ENCODE results near the gene RASAL2. TPM values are rescaled to one million over a fixed set of nuclear protein-coding genes. Genes with fewer than 3 reads are reported as not detected.
A peak's percentile ranks its signal among the peaks of the same experiment; 100 is the strongest.

Gene RASAL2
- total and polyA plus RNA-seq, 2 of the 13 experiments (the other 11 are each of a cell fraction or from before 2014, with no cell fraction given), result 5.4 to 5.9 TPM

DNA sequence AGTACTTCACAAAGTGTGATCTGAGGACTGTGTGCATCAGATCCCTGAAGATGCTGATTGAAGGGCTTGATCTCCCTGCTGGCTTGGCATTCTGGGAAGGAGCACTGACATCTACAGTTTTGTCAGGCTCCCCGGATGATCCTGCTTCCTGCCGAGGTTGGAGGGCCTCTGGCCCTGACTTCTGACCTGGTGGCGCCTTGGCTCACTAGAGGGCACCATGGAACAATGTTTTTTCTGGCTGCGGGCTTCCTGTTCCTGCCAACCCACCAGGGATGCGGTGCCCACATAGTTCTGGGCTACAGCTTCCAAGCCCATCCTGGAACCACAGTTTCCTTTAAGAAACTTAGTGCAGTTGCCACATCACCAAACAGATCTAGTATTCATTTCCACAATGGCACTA is 38.8 kb upstream of the RASAL2 start:
- no peaks in the 10 kb centered on the region for H3K36me3 ChIP-seq (replicated peaks in 1 of 2; ENCODE audit: control insufficient read depth in 1 of 2, insufficient read depth in 2 of 2, low read length in 2 of 2)
- ChIA-PET POLR2A (interaction anchor here (0.6 to 2.0 kb wide), 3 partner anchors 17 to 757 kb away, joined by 3 to 10 read pairs (median 5); no protein-coding TSS in a partner anchor), CTCF (ENCODE audit: low intra/inter-chr PET ratio, low total read pairs) (interaction anchor here (1.0 to 1.7 kb wide), 6 partner anchors 18 to 245 kb away, joined by 3 to 7 read pairs (median 4); no protein-coding TSS in a partner anchor)
- peaks cover 80% of the 10 kb centered on the region for H3K4me1 ChIP-seq (ENCODE audit: insufficient read depth, low read length)
- no peaks in the 10 kb centered on the region for H3K27me3 ChIP-seq (ENCODE audit: control insufficient read depth in 1 of 2, insufficient read depth in 2 of 2, low read length in 2 of 2)
- intact Hi-C loops (cut with micrococcal nuclease; ENCODE audit: unreplicated experiment), result loop anchor here (2.0 kb wide), 1 partner anchor 228 kb away; no protein-coding TSS in a partner anchor
- ATAC-seq (peak; percentile 46), DNase-seq (ENCODE audit: low spot score) (peak; percentile 40), FAIRE-seq (peak; percentile 52)
- H2AFZ ChIP-seq (ENCODE audit: low read length), result no peak overlapping the region
- H3K9ac ChIP-seq (ENCODE audit: insufficient read depth, low read depth, low read length), result no peak overlapping the region
- 0% methylated on average over 3 of the region's 5 CpGs for WGBS (ENCODE audit: low lambda C conversion rate)
- H3K79me2 ChIP-seq (ENCODE audit: insufficient read depth, low read length), result no peaks in the 10 kb centered on the region
- H3K4me2 ChIP-seq (ENCODE audit: low read depth, low read length), result peak overlapping the region; percentile 79
- H3K9me3 ChIP-seq (ENCODE audit: low read length), result no peaks in the 10 kb centered on the region
- in situ Hi-C loops (cut with HindIII; ENCODE audit: extremely low pct_ligation_motif_present, low pct_unique_long_range_greater_than_20kb), result loop anchor here (10.0 kb wide), 1 partner anchor 130 kb away; no protein-coding TSS in a partner anchor
- peak overlapping the region in 1 of 3 experiments; percentile 43; a peak in 1 of 6 replicates for H3K4me3 ChIP-seq (replicated peaks in 1 of 3; ENCODE audit: insufficient read depth in 1 of 3, low read depth in 2 of 3, low read length in 3 of 3)
- BruUV-seq (replicated peaks), result no TSS peak
- H4K20me1 ChIP-seq (ENCODE audit: insufficient read depth, low read length), result no peaks in the 10 kb centered on the region
- no peak overlapping the region for H3K27ac ChIP-seq (ENCODE audit: extremely low read length, insufficient read depth, low read length)
- TF ChIP-seq, protein P1, sequence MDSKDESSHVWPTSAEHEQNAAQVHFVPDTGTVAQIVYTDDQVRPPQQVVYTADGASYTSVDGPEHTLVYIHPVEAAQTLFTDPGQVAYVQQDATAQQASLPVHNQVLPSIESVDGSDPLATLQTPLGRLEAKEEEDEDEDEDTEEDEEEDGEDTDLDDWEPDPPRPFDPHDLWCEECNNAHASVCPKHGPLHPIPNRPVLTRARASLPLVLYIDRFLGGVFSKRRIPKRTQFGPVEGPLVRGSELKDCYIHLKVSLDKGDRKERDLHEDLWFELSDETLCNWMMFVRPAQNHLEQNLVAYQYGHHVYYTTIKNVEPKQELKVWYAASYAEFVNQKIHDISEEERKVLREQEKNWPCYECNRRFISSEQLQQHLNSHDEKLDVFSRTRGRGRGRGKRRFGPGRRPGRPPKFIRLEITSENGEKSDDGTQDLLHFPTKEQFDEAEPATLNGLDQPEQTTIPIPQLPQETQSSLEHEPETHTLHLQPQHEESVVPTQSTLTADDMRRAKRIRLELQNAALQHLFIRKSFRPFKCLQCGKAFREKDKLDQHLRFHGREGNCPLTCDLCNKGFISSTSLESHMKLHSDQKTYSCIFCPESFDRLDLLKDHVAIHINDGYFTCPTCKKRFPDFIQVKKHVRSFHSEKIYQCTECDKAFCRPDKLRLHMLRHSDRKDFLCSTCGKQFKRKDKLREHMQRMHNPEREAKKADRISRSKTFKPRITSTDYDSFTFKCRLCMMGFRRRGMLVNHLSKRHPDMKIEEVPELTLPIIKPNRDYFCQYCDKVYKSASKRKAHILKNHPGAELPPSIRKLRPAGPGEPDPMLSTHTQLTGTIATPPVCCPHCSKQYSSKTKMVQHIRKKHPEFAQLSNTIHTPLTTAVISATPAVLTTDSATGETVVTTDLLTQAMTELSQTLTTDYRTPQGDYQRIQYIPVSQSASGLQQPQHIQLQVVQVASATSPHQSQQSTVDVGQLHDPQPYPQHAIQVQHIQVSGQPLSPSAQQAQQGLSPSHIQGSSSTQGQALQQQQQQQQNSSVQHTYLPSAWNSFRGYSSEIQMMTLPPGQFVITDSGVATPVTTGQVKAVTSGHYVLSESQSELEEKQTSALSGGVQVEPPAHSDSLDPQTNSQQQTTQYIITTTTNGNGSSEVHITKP (CRISPR knock-in tag; IDR thresholded peaks at IDR 0.05; ENCODE audit: low read depth), result no peak
- TF ChIP-seq NCOA2 (CRISPR knock-in tag; IDR thresholded peaks at IDR 0.05), result no peak
- TF ChIP-seq ARNT (IDR thresholded peaks at IDR 0.05), result no peak
- TF ChIP-seq RXRA (CRISPR knock-in tag; IDR thresholded peaks at IDR 0.05), result peak; percentile 80; the same call in 1 of the 2 replicates
- peak; percentile 79; the same call in 1 of the 2 replicates for TF ChIP-seq RXRB (CRISPR knock-in tag; IDR thresholded peaks at IDR 0.05; ENCODE audit: borderline replicate concordance)
- 0 out of 2 replicates have a peak, but pooled peaks have one; percentile 46 for TF ChIP-seq ZNF572 (CRISPR knock-in tag; IDR thresholded peaks at IDR 0.05)
- TF ChIP-seq, protein P2, sequence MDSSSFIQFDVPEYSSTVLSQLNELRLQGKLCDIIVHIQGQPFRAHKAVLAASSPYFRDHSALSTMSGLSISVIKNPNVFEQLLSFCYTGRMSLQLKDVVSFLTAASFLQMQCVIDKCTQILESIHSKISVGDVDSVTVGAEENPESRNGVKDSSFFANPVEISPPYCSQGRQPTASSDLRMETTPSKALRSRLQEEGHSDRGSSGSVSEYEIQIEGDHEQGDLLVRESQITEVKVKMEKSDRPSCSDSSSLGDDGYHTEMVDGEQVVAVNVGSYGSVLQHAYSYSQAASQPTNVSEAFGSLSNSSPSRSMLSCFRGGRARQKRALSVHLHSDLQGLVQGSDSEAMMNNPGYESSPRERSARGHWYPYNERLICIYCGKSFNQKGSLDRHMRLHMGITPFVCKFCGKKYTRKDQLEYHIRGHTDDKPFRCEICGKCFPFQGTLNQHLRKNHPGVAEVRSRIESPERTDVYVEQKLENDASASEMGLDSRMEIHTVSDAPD (CRISPR knock-in tag; IDR thresholded peaks at IDR 0.05), result no peak
- TF ChIP-seq, protein P3, sequence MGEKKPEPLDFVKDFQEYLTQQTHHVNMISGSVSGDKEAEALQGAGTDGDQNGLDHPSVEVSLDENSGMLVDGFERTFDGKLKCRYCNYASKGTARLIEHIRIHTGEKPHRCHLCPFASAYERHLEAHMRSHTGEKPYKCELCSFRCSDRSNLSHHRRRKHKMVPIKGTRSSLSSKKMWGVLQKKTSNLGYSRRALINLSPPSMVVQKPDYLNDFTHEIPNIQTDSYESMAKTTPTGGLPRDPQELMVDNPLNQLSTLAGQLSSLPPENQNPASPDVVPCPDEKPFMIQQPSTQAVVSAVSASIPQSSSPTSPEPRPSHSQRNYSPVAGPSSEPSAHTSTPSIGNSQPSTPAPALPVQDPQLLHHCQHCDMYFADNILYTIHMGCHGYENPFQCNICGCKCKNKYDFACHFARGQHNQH (CRISPR knock-in tag; IDR thresholded peaks at IDR 0.05), result peak; percentile 53; the same call in 1 of the 2 replicates
- 0 out of 2 replicates have a peak, but pooled peaks have one; percentile 9 for TF ChIP-seq SMC3 (IDR thresholded peaks at IDR 0.05; ENCODE audit: low read length)
- TF ChIP-seq NR2F6 (IDR thresholded peaks at IDR 0.05), result peak; percentile 79
- TF ChIP-seq NR2F6 (CRISPR knock-in tag; IDR thresholded peaks at IDR 0.05), result peak; percentile 86
- 0 out of 2 replicates have a peak, but pooled peaks have one; percentile 15 for TF ChIP-seq ZNF609 (CRISPR knock-in tag; IDR thresholded peaks at IDR 0.05; ENCODE audit: borderline replicate concordance)
- TF ChIP-seq HDAC2 (CRISPR knock-in tag; IDR thresholded peaks at IDR 0.05), result peak; percentile 16; the same call in 1 of the 2 replicates

All from HepG2 (cell line).